K562 (cell line): ENCODE data around the gene RNPEPL1. TPM values are rescaled to one million over a fixed set of nuclear protein-coding genes. Genes with fewer than 3 reads are reported as not detected.

Experiments used
- ARID3A ChIP-seq: IDR thresholded peaks from 2 replicates; pipeline ENCODE4 v1.6.1; 2012; ENCODE audit warnings: low read depth, low read length, improper control_type of control experiment, borderline replicate concordance
- BCOR ChIP-seq: fragments of 450-650 bp; IDR thresholded peaks from 2 replicates; pipeline ENCODE4 v1.6.1; 2016
- CREB5 ChIP-seq: fragments of 250-450 bp; sonication (Bioruptor Pico); IDR thresholded peaks from 2 replicates; pipeline ENCODE4 v1.5.0; 2020; ENCODE audit warnings: mild to moderate bottlenecking
- E2F3 ChIP-seq: fragments of 250-450 bp; sonication (Bioruptor Pico); IDR thresholded peaks from 2 replicates; pipeline ENCODE4 v1.4.0; 2020; ENCODE audit warnings: mild to moderate bottlenecking
- ETV5 ChIP-seq: sonication (generic); formaldehyde crosslinking; IDR thresholded peaks from 2 replicates; pipeline ENCODE4 v1.4.0; 2020; ENCODE audit warnings: low read depth, mild to moderate bottlenecking, missing genetic modification reagents
- EWSR1 ChIP-seq: fragments of 450-650 bp; IDR thresholded peaks from 2 replicates; pipeline ENCODE4 v1.6.1; 2018; ENCODE audit warnings: borderline replicate concordance, mild to moderate bottlenecking, low read depth, moderate library complexity; ENCODE audit not compliant: partially characterized antibody
- GTF2F1 ChIP-seq: IDR thresholded peaks from 2 replicates; pipeline ENCODE4 v1.6.1; 2011; ENCODE audit warnings: low read depth, low read length, improper control_type of control experiment
- HSF4 ChIP-seq: fragments of 250-450 bp; sonication (Bioruptor Pico); IDR thresholded peaks from 2 replicates; pipeline ENCODE4 v2.1.2; 2022; ENCODE audit warnings: mild to moderate bottlenecking, moderate library complexity, borderline replicate concordance
- JUND ChIP-seq, 2 experiments: IDR thresholded peaks; 2 replicates in 1 of 2; 3 replicates in 1 of 2; pipeline ENCODE4 v1.6.1; 2011; ENCODE audit warnings: borderline replicate concordance in 2 of 2, low read depth in 2 of 2, low read length in 2 of 2, improper control_type of control experiment in 1 of 2, missing biosample characterization in 1 of 2, missing genetic modification characterization in 1 of 2, missing genetic modification reagents in 1 of 2
- KAT7 ChIP-seq: sonication (generic); formaldehyde crosslinking; IDR thresholded peaks from 2 replicates; pipeline ENCODE4 v1.8.0; 2022; ENCODE audit warnings: missing genetic modification reagents, mild to moderate bottlenecking, borderline replicate concordance
- KDM1A ChIP-seq, 2 experiments: fragments of 450-650 bp; IDR thresholded peaks; 2 replicates each; pipeline ENCODE4 v1.6.1; 2016; ENCODE audit warnings: mild to moderate bottlenecking in 2 of 2
- KHSRP ChIP-seq: fragments of 450-650 bp; IDR thresholded peaks from 2 replicates; pipeline ENCODE4 v1.6.1; 2017
- MLLT1 ChIP-seq, 2 experiments: fragments of 450-650 bp; IDR thresholded peaks; 2 replicates each; pipeline ENCODE4 v1.6.1; 2016
- MTA2 ChIP-seq: fragments of 450-650 bp; IDR thresholded peaks from 2 replicates; pipeline ENCODE4 v1.6.1; 2016; ENCODE audit warnings: low read depth
- NCOA6 ChIP-seq: fragments of 450-650 bp; IDR thresholded peaks from 2 replicates; pipeline ENCODE4 v1.6.1; 2017; ENCODE audit warnings: mild to moderate bottlenecking
- NFE2 ChIP-seq: IDR thresholded peaks from 2 replicates; pipeline ENCODE4 v1.6.1; 2014; ENCODE audit warnings: antibody characterized with exemption, low read depth
- NFIC ChIP-seq: fragments of 450-650 bp; IDR thresholded peaks from 2 replicates; pipeline ENCODE4 v1.6.1; 2017; ENCODE audit warnings: mild to moderate bottlenecking, inconsistent platforms
- NR1H2 ChIP-seq: sonication (generic); formaldehyde crosslinking; IDR thresholded peaks from 2 replicates; pipeline ENCODE4 v1.4.0; 2020; ENCODE audit warnings: mild to moderate bottlenecking, missing genetic modification reagents
- SIN3A ChIP-seq, 2 experiments: fragments of 150-350 bp in 1 of 2; IDR thresholded peaks; 2 replicates each; pipeline ENCODE4 v1.6.1; 2011 to 2016; ENCODE audit warnings: borderline replicate concordance in 2 of 2, low read depth in 2 of 2, low read length in 2 of 2, mild to moderate bottlenecking in 2 of 2, moderate library complexity in 2 of 2; ENCODE audit not compliant: control insufficient read depth in 1 of 2
- SNRNP70 ChIP-seq: fragments of 200-400 bp; formaldehyde crosslinking; optimal IDR thresholded peaks from 2 replicates; pipeline ENCODE3; 2017; ENCODE audit warnings: low read depth, low read length
- TAF9B ChIP-seq: fragments of 450-650 bp; IDR thresholded peaks from 2 replicates; pipeline ENCODE4 v1.6.1; 2018; ENCODE audit warnings: mild to moderate bottlenecking; ENCODE audit not compliant: partially characterized antibody
- USF1 ChIP-seq: sonication (generic); formaldehyde crosslinking; IDR thresholded peaks from 2 replicates; pipeline ENCODE4 v1.9.0; 2022; ENCODE audit warnings: mild to moderate bottlenecking, missing genetic modification reagents
- ZBTB1 ChIP-seq: sonication (generic); formaldehyde crosslinking; IDR thresholded peaks from 2 replicates; pipeline ENCODE4 v1.8.1; 2023; ENCODE audit warnings: missing genetic modification reagents, low read depth, mild to moderate bottlenecking, borderline replicate concordance
- ZNF3 ChIP-seq: fragments of 250-450 bp; sonication (Bioruptor Pico); IDR thresholded peaks from 2 replicates; pipeline ENCODE4 v1.5.0; 2021; ENCODE audit warnings: mild to moderate bottlenecking, moderate library complexity
- polyA plus RNA-seq, 8 experiments: library from polyadenylated mRNA; depleted of rRNA in 4 of 8; stranded (reverse) in 5 of 8; unstranded in 3 of 8; fragments of >200 nt; fragmentation: Nextera tagmentation in 2 of 8; fragmentation: Illumina TruSeq in 1 of 8; extraction: Ambion mirVana in 2 of 8; extraction: Trizol in 1 of 8; gene quantifications; 2 replicates each; pipeline versions ENCODE4 v1.2.1 to v1.2.3, GENCODE V29; 2011 to 2014; ENCODE audit warnings: inconsistent platforms in 1 of 8, missing spikeins in 1 of 8
- total RNA-seq, 7 experiments: library from RNA; depleted of rRNA in 6 of 7; stranded (reverse); fragments of >200 nt in 6 of 7; fragmentation: Illumina TruSeq in 2 of 7; extraction: Trizol in 2 of 7; gene quantifications; 2 replicates each; pipeline versions ENCODE4 v1.2.1 to v1.2.3, GENCODE V29; 2011 to 2021; ENCODE audit warnings: low replicate concordance in 1 of 7

The RNPEPL1 gene
- total and polyA plus RNA-seq, 9 of the 15 experiments (the other 6 are each of a cell fraction or from before 2014, with no cell fraction given) = 0.07 to 38.7 (median 5.6) TPM

- TF ChIP-seq MLLT1 (IDR thresholded peaks at IDR 0.05) (no peak), GTF2F1 (no peak), NFIC (peak; percentile 47; the same call in 1 of the 2 replicates), SNRNP70 (no peak), ZBTB1 (CRISPR knock-in tag) (no peak), BCOR (no peak), HSF4 (CRISPR knock-in tag) (no peak), SIN3A (IDR thresholded peaks at IDR 0.05; ENCODE audit: borderline replicate concordance in 2 of 2, control insufficient read depth in 1 of 2, low read depth in 2 of 2, low read length in 2 of 2) (peak in 1 of 2 experiments; percentile 66; a peak in 1 of 4 replicates), USF1 (CRISPR knock-in tag) (peak; percentile 78), NFE2 (0 out of 2 replicates have a peak, but pooled peaks have one; percentile 3), EWSR1 (no peak), KAT7 (CRISPR knock-in tag) (no peak), KDM1A (IDR thresholded peaks at IDR 0.05) (no peak), MTA2 (no peak), TAF9B (no peak), ETV5 (CRISPR knock-in tag) (no peak), NCOA6 (no peak), ZNF3 (CRISPR knock-in tag) (no peak), JUND (IDR thresholded peaks at IDR 0.05; ENCODE audit: borderline replicate concordance, low read depth, low read length) (peak; percentile 66; the same call in 1 of the 2 replicates), JUND (tag; IDR thresholded peaks at IDR 0.05; ENCODE audit: borderline replicate concordance, low read depth, low read length) (peak; percentile 28; the same call in 1 of the 3 replicates), NR1H2 (no peak), E2F3 (no peak), ARID3A (no peak), CREB5 (no peak), KHSRP (no peak)
Measured at GRCh38 chr2:240579771-240580614, 11.7 kb downstream of the RNPEPL1 start (continued).
